Body of pancreas (tissue), 4 donors: ENCODE results near the gene AP3B1. TPM values are rescaled to one million over a fixed set of nuclear protein-coding genes. Genes with fewer than 3 reads are reported as not detected.
A peak's percentile ranks its signal among the peaks of the same experiment; 100 is the strongest.

Source experiments
- ATAC-seq: fragments of 150-250 bp; one replicate; pipeline ENCODE4 v1.9.1; 2016
- DNase-seq, 4 donors: peaks; one replicate each; pipeline ENCODE4 v3.0.0-alpha.2; 2019
- H3K27ac ChIP-seq, 4 donors: fragments of 200-600 bp; sonication (generic); 1 replicate in 3 of 4; 2 replicates in 1 of 4; pipeline versions ENCODE4 v1.5.1 to v1.6.1; 2016 to 2019; ENCODE audit warnings: mild to moderate bottlenecking in 1 of 4, mixed read lengths in 1 of 4, moderate library complexity in 1 of 4
- H3K27me3 ChIP-seq, 2 donors: fragments of 200-600 bp; sonication (generic); one replicate each; pipeline ENCODE4 v1.6.0; 2016; ENCODE audit warnings: mild to moderate bottlenecking in 1 of 2
- H3K36me3 ChIP-seq, 2 donors: fragments of 200-600 bp; sonication (generic); replicated peaks in 1 of 2; 2 replicates each; pipeline ENCODE4 v1.5.1; 2016; ENCODE audit warnings: low read depth in 2 of 2; ENCODE audit not compliant: insufficient read depth in 1 of 2
- H3K4me1 ChIP-seq: fragments of 200-600 bp; sonication (generic); one replicate; pipeline ENCODE4 v1.6.0; 2016
- H3K4me3 ChIP-seq, 2 donors: fragments of 200-600 bp; sonication (generic); 1 replicate in 1 of 2; 2 replicates in 1 of 2; pipeline ENCODE4 v1.5.1; 2016 to 2019
- H3K9me3 ChIP-seq, 3 donors: fragments of 200-600 bp; sonication (generic); 1 replicate in 2 of 3; 2 replicates in 1 of 3; pipeline ENCODE4 v1.5.1; 2016
- POLR2A ChIP-seq, 3 donors: fragments of 450-650 bp; IDR thresholded peaks; one replicate each; pipeline ENCODE4 v1.6.1; 2016; ENCODE audit warnings: antibody characterized with exemption in 3 of 3, mild to moderate bottlenecking in 2 of 3
- WGBS, 2 donors: methylation state at CpG; one replicate each; pipeline ENCODE4 v1.1.5; 2017; 5-methylcytosine and 5-hydroxymethylcytosine counted together
- intact Hi-C: fragments of 100-400 bp; cut with DNase I; formaldehyde crosslinking; loops from one replicate; pipeline ENCODE4 v1.15.1; 2023
- total RNA-seq, 2 donors: library from RNA; depleted of rRNA; stranded (reverse); fragments of >200 nt; gene quantifications; one replicate each; pipeline ENCODE4 v1.1.0, GENCODE V29; 2016
- TF ChIP-seq, protein P1 (sequence below), 7 experiments: fragments of 450-650 bp in 4 of 7; fragments of 200-600 bp in 3 of 7; sonication (generic) in 3 of 7; IDR thresholded peaks; one replicate each; pipeline ENCODE4 v1.5.1; 2016 to 2019; ENCODE audit warnings: antibody characterized with exemption in 7 of 7

The AP3B1 gene
- total RNA-seq, 2 donors from 2014 or later: 23.6 to 32.3 TPM

DNA sequence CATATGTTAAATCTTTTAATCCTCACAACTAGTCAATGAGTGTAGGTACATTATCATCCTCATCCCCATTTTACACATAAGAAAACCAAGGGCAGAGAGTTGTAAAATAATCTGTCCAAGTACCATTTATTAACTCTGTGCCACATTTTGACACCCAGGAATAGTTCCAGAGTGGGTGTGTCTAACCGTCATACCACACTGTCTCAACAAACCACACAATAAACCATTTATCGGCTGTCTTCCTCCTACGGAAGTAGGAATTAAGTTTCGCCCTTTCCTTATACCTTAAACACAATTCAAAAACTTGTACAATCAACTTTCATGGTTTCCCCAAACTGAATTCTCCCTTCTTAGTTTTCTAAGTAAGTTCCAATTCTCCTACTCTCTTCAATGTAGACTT, 11.4 kb downstream of the AP3B1 start:
- intact Hi-C loops: no loop called here
- DNase-seq: no peak
- WGBS, 2 donors: 82 to 91% methylated on average over 4 of the region's 4 CpGs
- H3K27ac ChIP-seq: no peak overlapping the region
- no peak overlapping the region for H3K4me3 ChIP-seq
- no peaks in the 10 kb centered on the region for H3K36me3 ChIP-seq
- H3K27me3 ChIP-seq: no peaks in the 10 kb centered on the region
- peaks cover 7% of the 10 kb centered on the region for H3K4me1 ChIP-seq
- H3K9me3 ChIP-seq: no peaks in the 10 kb centered on the region
- ATAC-seq: no peak
- TF ChIP-seq, protein P1, sequence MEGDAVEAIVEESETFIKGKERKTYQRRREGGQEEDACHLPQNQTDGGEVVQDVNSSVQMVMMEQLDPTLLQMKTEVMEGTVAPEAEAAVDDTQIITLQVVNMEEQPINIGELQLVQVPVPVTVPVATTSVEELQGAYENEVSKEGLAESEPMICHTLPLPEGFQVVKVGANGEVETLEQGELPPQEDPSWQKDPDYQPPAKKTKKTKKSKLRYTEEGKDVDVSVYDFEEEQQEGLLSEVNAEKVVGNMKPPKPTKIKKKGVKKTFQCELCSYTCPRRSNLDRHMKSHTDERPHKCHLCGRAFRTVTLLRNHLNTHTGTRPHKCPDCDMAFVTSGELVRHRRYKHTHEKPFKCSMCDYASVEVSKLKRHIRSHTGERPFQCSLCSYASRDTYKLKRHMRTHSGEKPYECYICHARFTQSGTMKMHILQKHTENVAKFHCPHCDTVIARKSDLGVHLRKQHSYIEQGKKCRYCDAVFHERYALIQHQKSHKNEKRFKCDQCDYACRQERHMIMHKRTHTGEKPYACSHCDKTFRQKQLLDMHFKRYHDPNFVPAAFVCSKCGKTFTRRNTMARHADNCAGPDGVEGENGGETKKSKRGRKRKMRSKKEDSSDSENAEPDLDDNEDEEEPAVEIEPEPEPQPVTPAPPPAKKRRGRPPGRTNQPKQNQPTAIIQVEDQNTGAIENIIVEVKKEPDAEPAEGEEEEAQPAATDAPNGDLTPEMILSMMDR (IDR thresholded peaks at IDR 0.05): no peak
- TF ChIP-seq POLR2A (IDR thresholded peaks at IDR 0.05): no peak

- Histone ChIP-seq H3K4me1 (peaks cover 7% of the 10 kb centered on the region), H3K4me3 (no peak overlapping the region), H3K9me3 (no peaks in the 10 kb centered on the region), H3K36me3 (no peaks in the 10 kb centered on the region), H3K27ac (no peak overlapping the region), H3K27me3 (no peaks in the 10 kb centered on the region)
- intact Hi-C loops: no loop called here
- ATAC-seq (no peak), DNase-seq (peak in 2 of 4 donors; percentile 7 to 16)
- WGBS, 2 donors: 10 to 17% methylated on average over 2 of the region's 2 CpGs
- TF ChIP-seq, protein P1 (IDR thresholded peaks at IDR 0.05): no peak
- no peak for TF ChIP-seq POLR2A (IDR thresholded peaks at IDR 0.05)
These were observed 14.2 kb downstream of the AP3B1 start for GRCh38 chr5:78280261-78280660.

DNA sequence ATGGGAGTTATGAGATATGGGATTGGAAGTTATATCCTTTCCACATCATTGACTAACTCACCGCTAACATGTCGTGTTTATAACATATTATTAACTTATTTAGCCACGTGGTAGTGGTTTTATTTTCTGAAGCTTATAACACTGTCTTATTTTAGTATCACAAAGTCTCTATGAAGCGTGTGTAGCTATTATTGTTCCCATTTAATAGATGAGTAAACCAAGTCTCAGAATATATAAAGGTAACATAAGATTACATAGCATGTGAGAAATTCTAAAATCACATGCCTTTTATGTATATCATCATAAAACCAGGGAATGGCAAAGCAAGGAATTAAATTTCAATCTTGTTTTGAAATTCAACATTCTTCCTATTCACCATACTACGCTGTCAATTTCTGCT, 15.3 kb downstream of the AP3B1 start:
- 96% methylated on average over 5 of the region's 5 CpGs for WGBS, 2 donors
- no peak for ATAC-seq

GRCh38 chr5:78277715-78278114, 16.8 kb downstream of the AP3B1 start:
- TF ChIP-seq, protein P1 (IDR thresholded peaks at IDR 0.05): no peak
- no peak for TF ChIP-seq POLR2A (IDR thresholded peaks at IDR 0.05)
- intact Hi-C loops: no loop called here
- no peaks in the 10 kb centered on the region for H3K9me3 ChIP-seq
- H3K4me3 ChIP-seq: no peak overlapping the region
- no peaks in the 10 kb centered on the region for H3K27me3 ChIP-seq
- H3K4me1 ChIP-seq: peaks cover 18% of the 10 kb centered on the region
- DNase-seq (no peak), ATAC-seq (no peak)
- no peaks in the 10 kb centered on the region for H3K36me3 ChIP-seq
- no peak overlapping the region for H3K27ac ChIP-seq
- 79 to 86% methylated on average over 1 of the region's 1 CpG for WGBS, 2 donors

More for the DNA sequence above, 15.3 kb downstream of the AP3B1 start:
- TF ChIP-seq, protein P1 (IDR thresholded peaks at IDR 0.05): no peak
- no peak for TF ChIP-seq POLR2A (IDR thresholded peaks at IDR 0.05)
- H3K4me1 ChIP-seq: peaks cover 7% of the 10 kb centered on the region
- H3K27me3 ChIP-seq: no peaks in the 10 kb centered on the region
- H3K4me3 ChIP-seq: no peak overlapping the region
- intact Hi-C loops: no loop called here
- H3K9me3 ChIP-seq: no peaks in the 10 kb centered on the region
- H3K36me3 ChIP-seq: no peaks in the 10 kb centered on the region
- DNase-seq: no peak
- no peak overlapping the region for H3K27ac ChIP-seq

- Histone ChIP-seq H3K4me3 (no peak overlapping the region), H3K4me1 (peaks cover 18% of the 10 kb centered on the region), H3K9me3 (no peaks in the 10 kb centered on the region), H3K27me3 (no peaks in the 10 kb centered on the region), H3K27ac (no peak overlapping the region), H3K36me3 (no peaks in the 10 kb centered on the region)
- ATAC-seq (no peak), DNase-seq (no peak)
- intact Hi-C loops: no loop called here
- no peak for TF ChIP-seq POLR2A (IDR thresholded peaks at IDR 0.05)
- TF ChIP-seq, protein P1 (IDR thresholded peaks at IDR 0.05): no peak
These were observed 18.4 kb downstream of the AP3B1 start for GRCh38 chr5:78275998-78276543.
